ENCODE measurements around the gene VPS13D. TPM values are rescaled to one million over a fixed set of nuclear protein-coding genes. Genes with fewer than 3 reads are reported as not detected.
"Not testable (repeated sequence)": the region's sequence is repeated elsewhere in the genome, so short reads cannot be mapped to it uniquely, and the experiment has no call there.

Gene VPS13D
- total RNA-seq, 1 donor: 52.4 TPM

DNA sequence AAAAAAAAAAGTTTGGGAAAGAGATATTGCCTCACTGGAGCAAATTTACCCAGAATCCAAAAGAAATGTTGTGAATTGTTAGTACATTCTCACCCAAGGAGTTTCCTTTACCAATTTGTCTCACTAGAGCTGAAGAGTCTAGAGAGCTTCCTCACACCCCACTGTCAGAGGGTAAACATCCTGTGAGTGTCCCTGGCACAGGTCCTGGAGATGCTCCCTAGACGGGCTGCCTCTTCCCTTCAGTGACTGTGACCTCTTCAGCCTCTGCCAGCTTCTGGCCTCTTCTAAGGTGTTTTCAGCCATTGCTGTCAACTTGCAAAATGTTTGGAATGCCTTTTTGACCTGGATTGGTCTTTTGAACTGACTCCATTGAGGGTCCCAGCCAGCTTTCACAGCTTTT, 228.7 kb downstream of the VPS13D start:
- Histone ChIP-seq H3K27me3 (ENCODE audit: insufficient read depth, low read length) (no peaks in the 10 kb centered on the region), H3K4me1 (ENCODE audit: insufficient read depth, low read length) (peaks cover 10% of the 10 kb centered on the region), H3K4me3 (ENCODE audit: low read length) (no peak overlapping the region), H3K9me3 (ENCODE audit: low read depth, low read length) (no peaks in the 10 kb centered on the region)

- H3K27me3 ChIP-seq (ENCODE audit: insufficient read depth, low read length): no peaks in the 10 kb centered on the region
- no peaks in the 10 kb centered on the region for H3K9me3 ChIP-seq (ENCODE audit: low read depth, low read length)
- H3K4me3 ChIP-seq (ENCODE audit: low read length): no peak overlapping the region
- H3K4me1 ChIP-seq (ENCODE audit: insufficient read depth, low read length): no peaks in the 10 kb centered on the region
Observed at GRCh38 chr1:12460121-12460520, 230.3 kb downstream of the VPS13D start.

GRCh38 chr1:12460911-12461621, 231.2 kb downstream of the VPS13D start:
- Histone ChIP-seq H3K9me3 (ENCODE audit: low read depth, low read length) (no peaks in the 10 kb centered on the region), H3K27me3 (ENCODE audit: insufficient read depth, low read length) (no peaks in the 10 kb centered on the region), H3K4me1 (ENCODE audit: insufficient read depth, low read length) (no peaks in the 10 kb centered on the region), H3K4me3 (ENCODE audit: low read length) (no peak overlapping the region)

DNA sequence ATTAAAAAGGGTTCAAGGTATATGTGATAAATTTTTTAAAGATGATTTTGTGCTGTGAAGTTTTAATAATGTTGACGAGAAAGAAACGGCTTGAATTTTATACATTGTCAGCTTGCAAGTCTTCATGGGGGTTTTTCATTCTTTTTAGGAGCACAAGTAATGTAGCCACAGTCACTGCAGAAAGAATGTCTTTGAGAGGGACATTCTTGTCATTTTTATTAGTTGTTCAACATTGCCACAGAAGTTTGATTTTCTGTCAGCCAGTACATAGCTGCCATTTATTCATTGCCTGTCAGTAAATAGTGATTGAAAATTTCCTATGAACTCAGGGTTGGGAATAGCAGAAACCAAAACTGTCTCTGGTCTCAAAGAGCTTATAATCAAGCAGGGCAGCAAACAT, 231.9 kb downstream of the VPS13D start:
- H3K27me3 ChIP-seq (ENCODE audit: insufficient read depth, low read length): no peaks in the 10 kb centered on the region
- H3K4me3 ChIP-seq (ENCODE audit: low read length): no peak overlapping the region
- no peaks in the 10 kb centered on the region for H3K4me1 ChIP-seq (ENCODE audit: insufficient read depth, low read length)
- no peaks in the 10 kb centered on the region for H3K9me3 ChIP-seq (ENCODE audit: low read depth, low read length)

GRCh38 chr1:12462586-12462985, 232.8 kb downstream of the VPS13D start:
- H3K4me3 ChIP-seq (ENCODE audit: low read length): no peak overlapping the region
- no peaks in the 10 kb centered on the region for H3K9me3 ChIP-seq (ENCODE audit: low read depth, low read length)
- no peaks in the 10 kb centered on the region for H3K4me1 ChIP-seq (ENCODE audit: insufficient read depth, low read length)
- no peaks in the 10 kb centered on the region for H3K27me3 ChIP-seq (ENCODE audit: insufficient read depth, low read length)

DNA sequence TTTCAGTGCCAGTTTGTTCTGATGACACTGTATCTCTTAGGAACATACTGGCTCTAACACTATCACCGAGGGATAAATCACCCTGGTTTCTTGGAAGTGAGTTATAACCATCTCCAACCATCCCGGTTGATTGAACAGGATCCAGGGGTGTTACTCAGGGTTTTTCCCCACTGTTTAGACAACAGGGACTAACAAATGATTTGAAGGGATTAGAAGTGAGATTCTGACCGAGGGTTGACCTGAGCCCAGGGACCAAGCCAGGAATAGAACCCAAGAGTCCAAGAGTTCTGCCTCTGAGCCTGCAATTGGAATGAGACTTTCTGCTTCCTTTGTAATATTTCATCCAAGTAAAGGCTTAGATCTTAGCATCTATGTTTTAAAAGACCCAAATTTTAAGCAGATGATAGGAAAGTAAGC, 234.2 kb downstream of the VPS13D start:
- Histone ChIP-seq H3K27me3 (ENCODE audit: insufficient read depth, low read length) (no peaks in the 10 kb centered on the region), H3K4me1 (ENCODE audit: insufficient read depth, low read length) (no peaks in the 10 kb centered on the region), H3K4me3 (ENCODE audit: low read length) (no peak overlapping the region), H3K9me3 (ENCODE audit: low read depth, low read length) (no peaks in the 10 kb centered on the region)

DNA sequence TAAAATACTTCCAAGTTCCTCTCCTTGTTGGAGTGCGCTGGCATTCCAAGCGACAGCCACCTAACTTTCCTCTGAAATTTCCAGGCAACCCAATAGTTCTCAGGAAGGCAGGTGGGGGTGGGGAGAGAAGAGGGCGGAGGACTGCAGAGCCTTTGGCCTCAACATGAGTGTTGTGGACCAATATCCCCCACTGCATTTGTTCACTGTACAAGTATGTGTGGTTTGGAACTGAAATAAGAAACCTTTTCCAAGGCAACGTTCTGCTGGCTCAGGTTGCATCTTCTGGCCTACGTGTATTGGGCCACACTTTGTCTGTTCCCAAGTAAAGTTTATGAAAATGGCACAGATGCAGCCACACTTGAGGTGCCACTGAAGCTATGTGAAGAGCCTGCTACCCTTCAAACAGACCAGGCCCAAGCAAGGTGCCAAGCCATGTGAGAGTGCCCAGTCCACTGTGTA, 234.8 kb downstream of the VPS13D start:
- Histone ChIP-seq H3K4me1 (ENCODE audit: insufficient read depth, low read length) (no peaks in the 10 kb centered on the region), H3K4me3 (ENCODE audit: low read length) (no peak overlapping the region), H3K9me3 (ENCODE audit: low read depth, low read length) (no peaks in the 10 kb centered on the region), H3K27me3 (ENCODE audit: insufficient read depth, low read length) (no peaks in the 10 kb centered on the region)

GRCh38 chr1:12465126-12465525, 235.3 kb downstream of the VPS13D start:
- Histone ChIP-seq H3K27me3 (ENCODE audit: insufficient read depth, low read length) (no peaks in the 10 kb centered on the region), H3K4me1 (ENCODE audit: insufficient read depth, low read length) (no peaks in the 10 kb centered on the region), H3K4me3 (ENCODE audit: low read length) (no peak overlapping the region), H3K9me3 (ENCODE audit: low read depth, low read length) (no peaks in the 10 kb centered on the region)

GRCh38 chr1:12466816-12467215, 237.0 kb downstream of the VPS13D start:
- no peaks in the 10 kb centered on the region for H3K27me3 ChIP-seq (ENCODE audit: insufficient read depth, low read length)
- no peaks in the 10 kb centered on the region for H3K9me3 ChIP-seq (ENCODE audit: low read depth, low read length)
- no peak overlapping the region for H3K4me3 ChIP-seq (ENCODE audit: low read length)
- no peaks in the 10 kb centered on the region for H3K4me1 ChIP-seq (ENCODE audit: insufficient read depth, low read length)

DNA sequence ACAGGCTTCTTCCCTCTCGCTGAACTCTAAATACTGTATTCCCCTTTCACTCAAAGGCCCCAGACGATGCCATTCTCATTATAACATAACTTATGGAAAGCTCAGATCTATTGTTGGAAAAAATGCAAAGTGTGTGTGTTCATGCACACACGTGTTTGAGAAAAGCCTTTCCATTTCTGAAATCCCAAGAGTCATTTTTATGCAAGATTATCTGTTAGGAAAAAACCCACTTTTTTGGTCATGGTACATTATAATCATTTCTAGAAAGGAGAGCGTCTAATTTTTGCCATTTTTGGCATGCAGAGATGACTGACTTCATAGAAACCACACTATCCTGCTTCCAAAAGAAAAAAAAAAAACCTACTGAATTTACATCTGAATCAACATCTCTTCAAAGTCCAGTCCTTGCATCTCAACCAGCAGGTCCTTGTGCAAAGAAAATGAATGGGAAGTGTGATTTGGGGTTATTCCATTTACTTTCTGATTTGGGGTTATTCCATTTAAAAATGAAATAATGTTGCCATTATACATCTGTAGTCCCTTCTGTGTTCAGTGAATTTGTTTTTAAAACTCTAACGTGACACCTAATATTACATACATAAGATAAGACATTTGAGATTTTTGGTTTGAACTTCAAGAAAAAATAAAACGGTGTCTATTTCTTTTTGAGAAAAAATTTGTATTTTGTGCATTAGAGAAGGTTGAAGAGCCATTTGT, 237.9 kb downstream of the VPS13D start:
- Histone ChIP-seq H3K9me3 (ENCODE audit: low read depth, low read length) (no peaks in the 10 kb centered on the region), H3K4me1 (ENCODE audit: insufficient read depth, low read length) (peaks cover 9% of the 10 kb centered on the region), H3K4me3 (ENCODE audit: low read length) (no peak overlapping the region), H3K27me3 (ENCODE audit: insufficient read depth, low read length) (no peaks in the 10 kb centered on the region)

DNA sequence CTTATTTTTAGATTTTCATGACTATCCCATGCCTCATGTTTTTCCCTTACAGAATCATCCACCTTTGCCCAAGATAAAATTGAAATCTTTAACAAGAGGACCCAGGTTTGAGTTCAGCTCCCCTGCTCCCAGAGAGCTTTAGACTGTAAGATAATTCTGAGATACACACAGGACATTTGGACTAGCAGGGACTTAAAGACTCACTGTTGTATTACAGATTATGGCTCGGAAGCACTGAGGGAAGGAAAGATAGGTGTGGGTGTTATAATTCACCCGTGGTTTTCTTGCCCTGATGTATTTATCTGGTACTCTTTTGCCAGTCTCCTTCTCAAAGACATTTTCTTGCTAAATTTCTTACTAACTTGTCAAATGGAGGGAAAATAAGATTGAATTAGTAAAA, 238.5 kb downstream of the VPS13D start:
- H3K4me1 ChIP-seq (ENCODE audit: insufficient read depth, low read length): peaks cover 14% of the 10 kb centered on the region
- no peaks in the 10 kb centered on the region for H3K27me3 ChIP-seq (ENCODE audit: insufficient read depth, low read length)
- H3K4me3 ChIP-seq (ENCODE audit: low read length): no peak overlapping the region
- H3K9me3 ChIP-seq (ENCODE audit: low read depth, low read length): no peaks in the 10 kb centered on the region

DNA sequence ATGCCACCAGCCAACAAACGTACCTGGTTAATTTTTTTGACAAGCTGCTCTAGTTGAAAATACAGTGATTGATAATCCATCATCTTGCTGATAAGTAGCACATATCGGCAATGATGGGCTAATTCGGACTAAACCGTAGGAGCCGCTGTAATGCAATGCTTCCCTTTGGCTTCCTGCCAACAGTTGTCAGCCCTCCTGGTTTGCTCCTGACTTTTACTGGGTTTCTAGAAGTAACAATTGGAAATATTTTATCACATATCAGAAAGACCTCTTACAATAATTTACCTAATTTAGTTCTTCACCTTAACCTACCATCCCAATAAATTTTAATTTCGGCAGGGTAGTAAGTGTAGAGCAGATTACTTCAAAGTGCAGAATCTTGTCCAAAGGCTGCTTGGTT, 239.7 kb downstream of the VPS13D start:
- Histone ChIP-seq H3K4me3 (ENCODE audit: low read length) (no peak overlapping the region), H3K27me3 (ENCODE audit: insufficient read depth, low read length) (no peaks in the 10 kb centered on the region), H3K4me1 (ENCODE audit: insufficient read depth, low read length) (peaks cover 25% of the 10 kb centered on the region), H3K9me3 (ENCODE audit: low read depth, low read length) (no peaks in the 10 kb centered on the region)

DNA sequence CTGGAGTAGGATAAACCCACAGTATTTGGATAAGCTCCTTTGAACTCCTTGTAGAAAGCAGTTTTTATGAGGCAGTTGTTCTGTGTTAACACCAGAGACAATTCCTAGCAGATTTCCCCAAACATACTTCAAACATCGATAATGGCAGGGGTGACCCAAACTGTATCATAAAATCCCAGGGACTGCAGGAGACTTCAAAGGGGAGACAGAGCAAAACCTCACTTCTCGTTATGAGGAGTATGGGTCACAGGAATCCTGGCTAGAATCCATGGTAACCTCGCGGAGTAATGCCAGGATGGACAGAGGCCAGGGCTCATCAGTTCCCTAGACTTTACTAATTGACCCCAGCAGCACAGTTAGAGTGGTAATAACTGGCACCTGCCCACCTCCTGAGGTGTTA, 240.2 kb downstream of the VPS13D start:
- peaks cover 30% of the 10 kb centered on the region for H3K4me1 ChIP-seq (ENCODE audit: insufficient read depth, low read length)

GRCh38 chr1:12470916-12471315, 241.1 kb downstream of the VPS13D start:
- not testable (repeated sequence) for H3K9me3 ChIP-seq (ENCODE audit: low read depth, low read length); H3K27me3 ChIP-seq (ENCODE audit: insufficient read depth, low read length); H3K4me3 ChIP-seq (ENCODE audit: low read length)
- H3K4me1 ChIP-seq (ENCODE audit: insufficient read depth, low read length): peaks cover 40% of the 10 kb centered on the region

More for the DNA sequence above, 240.2 kb downstream of the VPS13D start:
- H3K4me3 ChIP-seq (ENCODE audit: low read length): no peak overlapping the region
- H3K9me3 ChIP-seq (ENCODE audit: low read depth, low read length): no peaks in the 10 kb centered on the region
- no peaks in the 10 kb centered on the region for H3K27me3 ChIP-seq (ENCODE audit: insufficient read depth, low read length)

GRCh38 chr1:12472156-12472797, 242.4 kb downstream of the VPS13D start:
- no peaks in the 10 kb centered on the region for H3K27me3 ChIP-seq (ENCODE audit: insufficient read depth, low read length)
- H3K4me3 ChIP-seq (ENCODE audit: low read length): no peak overlapping the region
- peaks cover 47% of the 10 kb centered on the region for H3K4me1 ChIP-seq (ENCODE audit: insufficient read depth, low read length)
- no peaks in the 10 kb centered on the region for H3K9me3 ChIP-seq (ENCODE audit: low read depth, low read length)

Data from mononuclear cell (primary cell).